NCI-H146 (cell line): Measurements from ENCODE around the gene GSC.
"Not testable (repeated sequence)": the region's sequence is repeated elsewhere in the genome, so short reads cannot be mapped to it uniquely, and the experiment has no call there.

Experiments
- DNase-seq: peaks from one replicate; lab custom pipeline; 2025; lab: John Stamatoyannopoulos, UW

GSC gene

DNA sequence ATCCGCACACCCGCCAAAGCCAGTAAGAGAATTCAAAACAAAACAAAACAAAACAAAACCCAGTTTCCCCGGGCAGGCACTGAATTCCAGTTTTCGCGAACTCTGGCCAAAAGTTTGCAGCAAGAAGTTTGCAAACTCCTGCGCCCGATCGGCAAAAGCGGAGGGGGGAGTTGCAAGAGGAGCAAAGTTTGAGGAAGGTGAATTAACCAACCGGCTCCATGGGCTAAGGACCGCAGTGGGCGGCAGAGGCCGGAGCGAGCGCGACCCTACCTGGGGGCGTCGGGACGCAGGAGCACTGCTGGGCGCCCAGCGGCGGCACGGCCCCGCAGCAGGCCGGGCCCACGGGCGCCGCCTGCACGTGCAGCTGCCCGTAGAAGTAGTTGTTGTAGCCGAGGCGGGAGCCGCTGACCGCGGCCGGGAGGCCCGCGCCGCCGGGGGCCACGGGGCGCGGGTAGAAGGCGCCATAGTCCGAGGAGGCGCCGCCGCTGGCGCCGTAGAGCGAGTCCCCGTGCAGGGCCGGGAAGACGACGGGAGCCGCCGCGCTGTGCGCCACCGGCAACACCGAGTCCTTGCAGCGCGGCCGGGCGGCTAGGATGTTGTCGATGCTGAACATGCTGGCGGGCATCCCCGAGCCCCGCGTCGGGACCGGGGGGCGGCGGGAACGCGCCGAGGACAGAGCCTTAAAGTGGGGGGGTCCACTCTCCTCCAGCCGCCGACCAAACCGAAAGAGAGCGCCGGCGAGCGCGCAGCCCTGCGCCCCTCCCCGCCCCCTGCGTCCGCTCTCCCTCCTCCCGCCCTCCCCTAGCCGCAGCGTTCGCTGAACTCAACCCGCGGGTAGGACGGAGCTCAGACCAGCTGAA is at the start of gene GSC:
TSS of gene GSC (minus strand) at position 723 of the 860 bp plus-strand sequence. CDS start at position 625, 98 bp downstream.
- no peak for DNase-seq

DNA sequence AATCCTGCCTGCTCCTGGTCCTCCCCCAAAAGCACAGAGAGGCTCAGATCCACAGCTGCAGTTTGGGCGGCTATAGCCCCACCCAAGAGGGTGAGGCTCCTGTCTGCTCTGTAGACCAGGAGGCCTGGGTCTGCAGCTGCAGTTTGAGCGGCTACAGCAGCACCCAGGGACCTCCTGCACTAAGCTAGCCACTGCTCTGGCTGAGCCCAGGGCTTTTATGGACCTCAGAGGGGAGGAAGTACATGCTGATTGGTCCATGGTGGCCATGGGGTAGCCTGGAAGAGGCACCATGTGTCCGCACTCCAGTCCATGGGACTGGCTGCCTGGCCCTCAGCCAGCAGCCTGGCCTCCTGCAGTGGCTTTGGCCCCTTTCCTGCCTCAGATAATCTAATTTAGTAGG is 49.6 kb upstream of the GSC start:
- DNase-seq, result no peak

GRCh38 chr14:94816113-94816512 is 46.2 kb upstream of the GSC start:
- DNase-seq, result no peak

DNA sequence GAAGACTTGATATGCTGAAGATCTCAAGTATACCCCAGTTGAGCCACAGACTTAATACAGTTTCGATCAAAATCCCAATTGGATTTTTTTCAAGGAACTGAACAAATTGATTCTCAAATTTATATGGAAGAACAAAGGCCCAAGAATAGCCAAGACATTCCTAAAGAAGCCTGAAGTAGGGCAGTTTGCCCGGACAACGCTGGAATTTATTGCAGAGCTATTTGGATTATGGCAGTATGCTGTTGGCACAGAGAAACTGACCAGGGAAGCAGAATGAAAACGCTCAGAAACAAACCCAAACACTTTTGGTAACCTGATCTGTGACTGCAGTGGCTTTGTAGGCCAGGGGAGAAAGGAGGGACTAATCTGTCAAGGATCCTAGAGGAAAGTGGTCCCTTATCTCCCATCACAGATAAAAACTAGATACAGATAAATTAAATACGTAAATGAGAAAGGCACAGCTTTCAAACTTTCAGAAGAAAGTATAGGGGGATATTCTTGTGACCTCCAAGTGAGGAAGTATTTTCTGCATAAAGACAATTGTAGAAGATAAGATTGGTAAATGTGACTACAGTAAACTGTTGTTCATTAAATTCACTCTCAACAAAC is 35.9 kb upstream of the GSC start:
- DNase-seq, result no peak

DNA sequence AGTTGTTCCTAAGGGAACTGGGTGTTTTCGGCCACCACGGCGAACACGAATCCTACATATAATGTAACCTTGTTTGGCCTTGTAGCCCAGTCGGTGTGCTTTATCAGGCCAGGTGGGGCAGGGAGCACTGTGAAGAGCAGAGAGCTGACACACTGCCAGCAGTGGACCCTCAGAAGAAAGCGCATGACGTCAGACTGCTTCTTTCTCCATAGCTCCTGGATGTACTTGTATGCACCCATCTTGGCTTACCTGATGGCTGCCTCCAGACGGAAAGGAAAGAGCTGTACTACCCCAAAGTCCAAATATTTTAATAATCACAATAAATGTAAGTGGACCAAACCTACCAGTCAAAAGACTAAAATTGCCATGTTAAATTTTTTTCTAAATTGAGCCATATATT is 31.3 kb upstream of the GSC start:
- no peak for DNase-seq

- not testable (repeated sequence) for DNase-seq
Observed at GRCh38 chr14:94800764-94801163, 30.9 kb upstream of the GSC start.

- no peak for DNase-seq
Observed at GRCh38 chr14:94797887-94798286, 28.0 kb upstream of the GSC start.

DNA sequence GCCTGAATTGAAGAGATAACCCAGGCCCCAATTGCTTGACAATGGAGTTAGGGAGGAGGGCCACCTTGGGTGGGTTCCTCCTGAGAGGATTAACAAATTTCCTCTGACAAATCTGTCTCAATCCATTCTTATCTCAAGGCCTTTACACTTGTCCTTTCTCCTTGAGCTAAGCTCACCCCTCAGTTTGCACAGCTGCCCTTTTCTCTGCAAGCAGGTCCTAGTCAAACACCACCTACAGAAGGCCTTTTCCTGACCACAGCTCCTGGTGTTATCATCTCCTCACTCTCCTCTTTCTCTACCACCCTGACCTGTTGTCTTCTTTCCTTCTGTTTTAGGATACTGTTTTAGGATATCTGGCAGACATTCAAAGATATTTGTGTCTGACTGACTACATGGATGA is 26.4 kb upstream of the GSC start:
- DNase-seq, result no peak

DNA sequence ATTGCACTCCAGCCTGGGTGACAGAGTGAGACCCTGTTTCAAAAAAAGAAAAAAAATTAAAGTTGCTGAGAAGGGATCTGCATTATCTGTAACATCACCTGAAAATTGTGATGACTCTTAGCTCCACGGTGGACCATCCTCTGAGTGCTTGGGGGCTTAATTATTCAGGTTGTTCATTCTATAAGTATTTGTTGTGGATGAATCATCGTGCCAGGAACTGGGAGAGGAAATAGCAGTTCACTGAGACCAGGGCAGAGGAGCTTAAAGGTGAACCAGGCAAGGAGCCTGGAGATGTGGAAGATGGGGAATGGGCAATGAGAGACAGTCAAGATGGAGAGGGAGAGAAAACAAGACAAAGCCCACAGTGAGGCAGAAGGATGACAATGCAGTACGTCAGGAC is 25.5 kb upstream of the GSC start:
- DNase-seq, result no peak

GRCh38 chr14:94793901-94794300 is 24.0 kb upstream of the GSC start:
- DNase-seq, result no peak

- no peak for DNase-seq
Observed at GRCh38 chr14:94787655-94788054, 17.7 kb upstream of the GSC start.

- no peak for DNase-seq
Observed at GRCh38 chr14:94787092-94787491, 17.2 kb upstream of the GSC start.

- no peak for DNase-seq
Observed at GRCh38 chr14:94780536-94781399, 10.9 kb upstream of the GSC start.

DNA sequence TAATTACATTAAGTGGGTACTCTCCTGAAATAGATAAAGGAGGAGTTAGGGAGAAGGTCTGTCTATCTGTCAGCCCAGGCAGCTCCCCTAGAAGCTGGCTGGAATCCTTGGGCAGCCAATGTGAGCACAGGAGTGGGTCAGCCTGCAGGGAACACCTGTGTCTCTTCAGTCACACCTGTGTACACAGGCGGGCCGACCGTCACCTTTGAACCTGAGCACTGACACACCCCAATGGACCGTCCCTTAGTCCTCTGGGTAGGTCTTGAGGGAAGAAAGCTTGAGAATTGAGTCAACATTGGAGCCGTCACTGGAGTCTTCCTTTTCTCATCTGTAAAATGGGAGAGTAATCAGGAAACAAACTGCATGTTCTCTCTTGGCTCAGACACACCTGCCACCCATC is 9.8 kb upstream of the GSC start:
- DNase-seq, result no peak

DNA sequence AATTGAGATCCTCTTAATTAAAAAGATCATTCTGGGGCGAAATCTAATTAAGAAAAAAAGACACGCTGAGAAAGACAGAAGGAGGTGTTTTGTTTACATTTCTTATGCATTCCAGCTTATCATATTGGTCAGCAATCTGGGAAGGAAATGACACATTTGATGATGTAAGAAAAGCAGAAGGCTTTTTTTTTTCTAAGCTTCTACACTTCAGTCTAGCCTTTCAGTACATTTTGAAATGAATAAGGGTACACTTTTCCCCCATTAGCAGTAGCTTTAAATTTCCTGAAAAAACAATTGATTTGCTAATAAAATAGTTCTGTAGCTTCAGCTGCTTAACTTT is 5.9 kb upstream of the GSC start:
- DNase-seq, result no peak

DNA sequence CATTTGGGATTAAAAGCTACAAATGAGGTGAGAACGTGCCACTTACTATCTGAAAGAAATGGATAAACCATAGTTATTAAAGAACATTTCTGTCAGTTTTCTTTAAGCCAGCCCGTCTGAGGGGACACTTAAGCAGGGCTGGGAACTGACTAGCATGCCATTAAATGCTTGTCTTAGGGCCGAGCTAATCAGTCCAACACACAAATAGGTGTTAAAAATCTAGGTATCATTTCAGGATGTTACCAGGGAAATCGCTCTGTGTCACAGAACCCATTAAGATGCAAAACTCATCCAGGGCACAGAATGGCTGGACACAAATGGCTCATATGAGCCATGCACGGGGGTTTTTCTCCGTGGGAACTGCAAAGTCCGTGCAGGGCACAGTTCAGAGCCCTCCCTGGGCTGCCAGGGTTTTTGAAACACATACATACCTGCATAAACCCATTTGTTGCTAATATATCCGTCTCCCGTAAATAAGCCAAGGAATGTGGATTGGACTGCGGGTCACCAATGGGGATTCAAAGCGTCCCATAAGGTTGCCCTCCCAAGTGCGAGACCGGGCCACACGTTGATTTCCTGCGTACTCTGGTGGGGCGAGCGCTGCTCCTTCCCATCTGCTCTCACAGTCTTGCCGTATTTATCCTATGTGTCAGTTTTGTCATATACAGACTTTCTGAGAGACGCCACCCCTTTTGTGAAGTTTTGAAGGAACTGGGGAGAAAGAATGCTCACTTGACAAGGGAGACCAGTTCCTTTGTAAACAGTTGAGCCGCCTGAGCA is 5.4 kb upstream of the GSC start:
- no peak for DNase-seq

DNA sequence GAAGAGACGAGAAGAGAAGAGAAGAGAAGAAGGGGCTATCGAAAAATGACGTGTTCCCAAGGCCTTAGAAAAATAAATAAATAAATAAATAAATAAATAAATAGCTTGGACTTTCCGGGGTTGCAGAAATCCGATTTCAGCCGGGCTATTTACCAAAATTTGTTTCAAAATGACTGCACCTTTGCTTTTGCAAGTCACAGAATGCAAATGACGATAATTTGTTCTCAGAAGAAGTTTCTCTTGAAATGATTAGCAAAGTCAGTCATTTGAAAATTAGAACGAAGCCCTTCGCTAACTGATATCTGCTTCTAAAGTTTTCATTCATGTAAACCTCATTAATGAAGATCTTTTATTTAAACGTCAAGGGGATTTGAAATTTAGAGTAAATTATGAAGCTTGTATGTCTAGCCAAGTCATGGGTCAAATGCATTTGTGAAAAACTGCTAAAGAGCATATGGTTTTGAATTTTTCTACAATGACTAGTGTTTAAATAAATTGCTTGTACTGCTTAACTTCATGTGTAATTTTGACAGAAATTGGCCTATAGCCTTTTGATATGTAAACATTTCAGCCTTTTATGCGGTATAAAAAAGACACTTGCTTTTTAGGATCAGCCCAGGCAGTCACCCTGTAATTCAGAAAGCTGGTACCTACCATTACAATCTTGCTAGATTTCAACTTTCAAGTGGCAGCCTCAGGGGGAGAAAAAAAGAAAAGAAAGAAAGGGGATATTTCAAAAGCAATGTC is 4.6 kb upstream of the GSC start:
- no peak for DNase-seq

DNA sequence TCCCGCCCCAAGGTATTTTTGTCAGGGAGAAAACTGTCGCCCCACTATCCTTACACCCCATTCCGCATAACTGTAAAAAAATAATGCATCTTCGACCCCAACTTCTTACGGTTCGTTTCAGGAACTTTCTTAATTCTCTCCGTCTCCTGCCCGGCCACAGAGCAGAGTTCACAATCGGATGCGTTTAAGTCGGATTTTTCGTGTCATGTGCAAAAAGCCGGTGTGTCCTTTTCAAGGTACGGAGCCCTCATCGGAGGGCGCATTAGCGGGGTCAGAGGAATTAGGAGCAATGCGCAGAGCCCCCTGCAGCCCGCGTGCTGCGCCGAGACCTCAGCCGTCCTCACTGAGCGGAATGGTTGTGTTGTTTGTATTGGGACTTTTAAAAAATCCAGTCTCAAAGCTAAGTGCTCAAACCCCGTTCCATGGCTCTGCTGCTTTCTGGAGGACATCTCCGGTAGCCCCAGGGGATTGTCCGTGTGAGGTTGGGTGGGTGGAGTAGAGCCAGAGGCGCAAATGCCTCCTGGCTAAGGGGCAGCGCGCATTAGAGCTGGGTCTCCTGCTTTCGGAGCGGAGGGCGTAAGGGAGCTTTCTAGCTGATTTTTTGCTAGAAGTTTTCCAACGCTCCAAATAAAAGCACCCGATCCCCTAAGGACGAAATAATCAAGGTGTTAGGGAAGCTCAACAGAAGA is 3.9 kb upstream of the GSC start:
- no peak for DNase-seq

DNA sequence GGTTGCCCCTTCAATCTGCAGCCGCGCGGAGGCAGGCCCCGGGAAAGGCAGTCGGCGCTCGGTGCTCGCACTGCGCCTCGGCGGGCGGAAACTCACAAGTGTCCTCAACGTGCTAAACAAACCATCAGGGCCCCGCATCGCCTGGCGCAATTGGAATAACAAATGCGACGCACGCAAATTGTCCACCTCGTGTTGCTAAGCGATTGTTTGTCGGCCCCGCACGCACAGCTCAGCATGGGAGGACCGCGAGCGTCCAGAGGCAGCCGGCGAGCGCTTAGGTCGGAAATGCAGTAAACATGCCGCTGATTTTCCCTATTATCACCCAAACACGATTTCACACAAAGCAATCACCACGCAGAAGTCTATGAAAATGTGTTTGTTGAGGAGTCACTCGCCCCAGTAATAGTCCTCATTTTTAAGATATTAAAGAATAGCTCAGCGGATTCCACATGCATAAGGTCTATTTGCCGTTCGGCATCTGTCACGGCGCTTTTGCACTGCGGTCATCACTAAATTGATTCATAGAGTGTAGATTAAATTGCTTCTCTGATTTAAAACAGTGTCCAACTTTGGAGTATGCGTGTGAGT is 3.2 kb upstream of the GSC start:
- DNase-seq, result no peak

GRCh38 chr14:94772548-94772947 is 2.6 kb upstream of the GSC start:
- DNase-seq, result no peak
